ENCODE data around the gene HMGB4. TPM values are rescaled to one million over a fixed set of nuclear protein-coding genes. Genes with fewer than 3 reads are reported as not detected.

HMGB4 gene
- total and polyA plus RNA-seq, 9 donors, result not detected

GRCh38 chr1:33825506-33825905 lies 38.4 kb upstream of the HMGB4 start:
- Histone ChIP-seq H3K4me3 (no peak overlapping the region), H3K4me1 (ENCODE audit: insufficient read depth) (no peaks in the 10 kb centered on the region), H3K27ac (no peak overlapping the region), H3K9me3 (no peaks in the 10 kb centered on the region), H3K36me3 (no peaks in the 10 kb centered on the region), H3K27me3 (no peaks in the 10 kb centered on the region)
- intact Hi-C loops (cut with DNase I), result no loop called here
- DNase-seq, result no peak
- WGBS, 3 donors, result 60 to 69% (median 60%) methylated on average over 10 of the region's 10 CpGs
- no peak for TF ChIP-seq POLR2A (IDR thresholded peaks at IDR 0.05)
- no peak for TF ChIP-seq EP300 (IDR thresholded peaks at IDR 0.05)
- TF ChIP-seq CTCF (IDR thresholded peaks at IDR 0.05), result no peak

- Histone ChIP-seq H3K27me3 (no peaks in the 10 kb centered on the region), H3K4me3 (no peak overlapping the region), H3K9me3 (no peaks in the 10 kb centered on the region), H3K27ac (no peak overlapping the region), H3K36me3 (no peaks in the 10 kb centered on the region), H3K4me1 (ENCODE audit: insufficient read depth) (no peaks in the 10 kb centered on the region)
- DNase-seq, result no peak
- TF ChIP-seq EP300 (IDR thresholded peaks at IDR 0.05) (no peak), CTCF (IDR thresholded peaks at IDR 0.05) (no peak), POLR2A (IDR thresholded peaks at IDR 0.05) (no peak)
- intact Hi-C loops (cut with DNase I), result no loop called here
Measured at GRCh38 chr1:33826311-33826710, 37.6 kb upstream of the HMGB4 start.

GRCh38 chr1:33826711-33827110 lies 37.2 kb upstream of the HMGB4 start:
- DNase-seq, result no peak
- TF ChIP-seq POLR2A (IDR thresholded peaks at IDR 0.05) (no peak), EP300 (IDR thresholded peaks at IDR 0.05) (no peak), CTCF (IDR thresholded peaks at IDR 0.05) (no peak)
- WGBS, 3 donors, result 82 to 83% (median 83%) methylated on average over 5 of the region's 5 CpGs
- H3K27ac ChIP-seq, result no peak overlapping the region
- H3K4me1 ChIP-seq (ENCODE audit: insufficient read depth), result no peaks in the 10 kb centered on the region
- intact Hi-C loops (cut with DNase I), result no loop called here
- H3K27me3 ChIP-seq, result no peaks in the 10 kb centered on the region
- no peaks in the 10 kb centered on the region for H3K36me3 ChIP-seq
- no peak overlapping the region for H3K4me3 ChIP-seq
- no peaks in the 10 kb centered on the region for H3K9me3 ChIP-seq

- DNase-seq, result no peak
- Histone ChIP-seq H3K36me3 (no peaks in the 10 kb centered on the region), H3K9me3 (no peaks in the 10 kb centered on the region), H3K4me3 (no peak overlapping the region), H3K27ac (no peak overlapping the region), H3K27me3 (no peaks in the 10 kb centered on the region), H3K4me1 (ENCODE audit: insufficient read depth) (no peaks in the 10 kb centered on the region)
- TF ChIP-seq POLR2A (IDR thresholded peaks at IDR 0.05) (no peak), CTCF (IDR thresholded peaks at IDR 0.05) (no peak), EP300 (IDR thresholded peaks at IDR 0.05) (no peak)
- WGBS, 3 donors, result 26 to 41% (median 38%) methylated on average over 5 of the region's 5 CpGs
- intact Hi-C loops (cut with DNase I), result no loop called here
Measured at GRCh38 chr1:33828059-33828458, 35.8 kb upstream of the HMGB4 start.

- WGBS, 3 donors, result 72 to 94% (median 74%) methylated on average over 4 to 5 of the region's 5 CpGs
- Histone ChIP-seq H3K36me3 (no peaks in the 10 kb centered on the region), H3K4me3 (no peak overlapping the region), H3K4me1 (ENCODE audit: insufficient read depth) (no peaks in the 10 kb centered on the region), H3K27ac (no peak overlapping the region), H3K27me3 (no peaks in the 10 kb centered on the region), H3K9me3 (no peaks in the 10 kb centered on the region)
- DNase-seq, result no peak
- no peak for TF ChIP-seq EP300 (IDR thresholded peaks at IDR 0.05)
- TF ChIP-seq CTCF (IDR thresholded peaks at IDR 0.05), result no peak
- no peak for TF ChIP-seq POLR2A (IDR thresholded peaks at IDR 0.05)
- intact Hi-C loops (cut with DNase I), result no loop called here
Measured at GRCh38 chr1:33828654-33829053, 35.2 kb upstream of the HMGB4 start.
